ENCODE data around the gene CORO7.

CORO7 gene

DNA sequence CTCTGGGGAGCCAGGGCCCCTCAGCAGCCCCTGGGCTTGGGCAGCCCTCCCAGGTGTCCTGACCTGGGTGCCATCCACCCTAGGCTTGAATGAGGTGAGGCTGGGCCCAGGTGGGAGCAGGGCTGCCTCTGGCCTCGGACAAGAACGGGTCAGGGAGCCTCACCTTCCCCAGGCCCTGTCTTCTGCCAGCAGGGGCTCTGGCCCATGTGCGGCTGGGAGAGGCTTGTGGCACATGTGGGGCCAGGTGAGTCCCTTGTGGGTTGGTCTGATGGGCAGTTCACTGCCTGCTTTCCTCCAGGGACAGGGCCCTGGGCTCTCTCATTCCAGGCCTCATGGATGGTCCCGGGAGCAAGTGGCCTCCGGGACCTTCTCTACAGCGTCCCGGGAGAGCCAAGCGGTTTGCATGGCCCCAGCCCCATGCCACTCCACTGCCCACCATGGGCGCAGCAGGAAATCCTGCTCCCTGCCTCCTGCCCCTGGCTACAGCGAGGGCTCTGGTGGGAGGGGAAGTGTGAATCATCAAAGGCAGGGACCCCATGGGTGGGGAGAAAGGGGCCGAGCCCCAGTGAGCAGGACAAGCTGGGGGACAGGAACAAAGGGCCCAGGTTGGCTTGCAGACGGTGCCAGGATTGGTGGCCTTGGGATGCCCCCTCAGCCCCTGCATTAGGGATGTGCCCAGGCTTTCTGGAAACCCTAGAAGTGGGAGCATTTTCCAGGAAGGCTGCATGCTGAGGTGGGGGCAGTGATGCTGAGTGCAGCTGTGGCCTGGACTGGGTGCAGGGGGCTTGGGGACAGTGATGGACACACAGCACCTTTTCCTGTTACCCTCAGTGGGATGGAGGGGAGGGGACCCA lies 32.6 kb downstream of the CORO7 start:
- no peak for DNase-seq

DNA sequence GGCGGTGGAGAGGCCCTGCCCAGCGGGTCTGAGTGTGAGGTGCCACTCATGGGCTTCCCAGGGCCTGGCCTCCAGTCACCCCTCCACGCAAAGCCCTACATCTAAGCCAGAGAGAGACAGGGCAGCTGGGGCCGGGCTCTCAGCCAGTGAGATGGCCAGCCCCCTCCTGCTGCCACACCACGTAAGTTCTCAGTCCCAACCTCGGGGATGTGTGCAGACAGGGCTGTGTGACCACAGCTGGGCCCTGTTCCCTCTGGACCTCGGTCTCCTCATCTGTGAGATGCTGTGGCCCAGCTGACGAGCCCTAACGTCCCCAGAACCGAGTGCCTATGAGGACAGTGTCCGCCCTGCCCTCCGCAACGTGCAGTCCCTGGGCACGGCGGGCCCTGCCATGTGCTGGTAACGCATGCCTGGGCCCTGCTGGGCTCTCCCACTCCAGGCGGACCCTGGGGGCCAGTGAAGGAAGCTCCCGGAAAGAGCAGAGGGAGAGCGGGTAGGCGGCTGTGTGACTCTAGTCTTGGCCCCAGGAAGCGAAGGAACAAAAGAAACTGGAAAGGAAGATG lies 33.5 kb downstream of the CORO7 start:
- no peak for DNase-seq

DNA sequence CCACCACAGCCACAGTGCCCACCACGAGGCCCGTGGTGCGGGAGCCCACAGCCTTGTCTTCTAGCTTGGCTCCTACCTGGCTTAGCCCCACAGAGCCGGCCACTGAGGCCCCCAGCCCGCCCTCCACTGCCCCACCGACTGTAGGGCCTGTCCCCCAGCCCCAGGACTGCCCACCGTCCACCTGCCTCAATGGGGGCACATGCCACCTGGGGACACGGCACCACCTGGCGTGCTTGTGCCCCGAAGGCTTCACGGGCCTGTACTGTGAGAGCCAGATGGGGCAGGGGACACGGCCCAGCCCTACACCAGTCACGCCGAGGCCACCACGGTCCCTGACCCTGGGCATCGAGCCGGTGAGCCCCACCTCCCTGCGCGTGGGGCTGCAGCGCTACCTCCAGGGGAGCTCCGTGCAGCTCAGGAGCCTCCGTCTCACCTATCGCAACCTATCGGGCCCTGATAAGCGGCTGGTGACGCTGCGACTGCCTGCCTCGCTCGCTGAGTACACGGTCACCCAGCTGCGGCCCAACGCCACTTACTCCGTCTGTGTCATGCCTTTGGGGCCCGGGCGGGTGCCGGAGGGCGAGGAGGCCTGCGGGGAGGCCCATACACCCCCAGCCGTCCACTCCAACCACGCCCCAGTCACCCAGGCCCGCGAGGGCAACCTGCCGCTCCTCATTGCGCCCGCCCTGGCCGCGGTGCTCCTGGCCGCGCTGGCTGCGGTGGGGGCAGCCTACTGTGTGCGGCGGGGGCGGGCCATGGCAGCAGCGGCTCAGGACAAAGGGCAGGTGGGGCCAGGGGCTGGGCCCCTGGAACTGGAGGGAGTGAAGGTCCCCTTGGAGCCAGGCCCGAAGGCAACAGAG lies 34.2 kb downstream of the CORO7 start:
- no peak for DNase-seq

- no peak for DNase-seq
These were observed 35.1 kb downstream of the CORO7 start for GRCh38 chr16:4381072-4381934.

GRCh38 chr16:4380119-4381063 lies 36.0 kb downstream of the CORO7 start:
- DNase-seq: no peak

DNA sequence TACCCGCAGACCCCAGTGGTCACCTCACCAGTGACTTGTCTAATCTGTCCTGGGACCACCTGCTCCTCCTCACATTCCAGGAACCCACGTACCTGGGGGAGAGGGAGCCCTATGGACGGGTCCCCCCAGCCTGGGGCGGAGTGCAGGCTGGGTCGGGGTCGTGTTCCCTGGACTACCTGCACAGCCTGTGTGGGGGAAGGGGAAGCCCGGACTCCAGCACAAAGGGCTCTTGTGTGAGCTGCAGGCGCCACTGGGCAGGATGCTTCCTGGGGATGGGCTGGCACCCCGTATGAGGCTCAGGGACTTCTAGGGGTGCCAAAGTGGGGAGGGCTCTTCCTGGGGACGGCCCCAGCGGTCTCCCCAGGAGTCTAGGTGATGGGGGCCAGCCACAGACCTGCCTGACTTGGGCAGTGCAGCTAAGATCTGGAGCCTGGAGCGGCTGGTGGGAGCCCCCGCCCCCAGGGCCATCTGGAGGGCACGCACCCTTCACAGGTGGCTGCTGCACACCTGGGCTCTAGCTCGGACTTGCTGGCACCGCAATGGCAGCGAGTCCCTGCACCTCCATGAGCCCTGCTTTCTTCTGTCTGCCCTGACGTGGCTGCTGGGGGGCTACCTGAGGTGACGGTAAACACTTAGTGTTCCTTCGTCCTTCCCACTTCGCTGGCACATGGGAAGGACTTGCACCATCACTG lies 37.3 kb downstream of the CORO7 start:
- no peak for DNase-seq

GRCh38 chr16:4378161-4378666 lies 38.2 kb downstream of the CORO7 start:
- DNase-seq: no peak

GRCh38 chr16:4377573-4378154 lies 38.7 kb downstream of the CORO7 start:
- DNase-seq: no peak

DNA sequence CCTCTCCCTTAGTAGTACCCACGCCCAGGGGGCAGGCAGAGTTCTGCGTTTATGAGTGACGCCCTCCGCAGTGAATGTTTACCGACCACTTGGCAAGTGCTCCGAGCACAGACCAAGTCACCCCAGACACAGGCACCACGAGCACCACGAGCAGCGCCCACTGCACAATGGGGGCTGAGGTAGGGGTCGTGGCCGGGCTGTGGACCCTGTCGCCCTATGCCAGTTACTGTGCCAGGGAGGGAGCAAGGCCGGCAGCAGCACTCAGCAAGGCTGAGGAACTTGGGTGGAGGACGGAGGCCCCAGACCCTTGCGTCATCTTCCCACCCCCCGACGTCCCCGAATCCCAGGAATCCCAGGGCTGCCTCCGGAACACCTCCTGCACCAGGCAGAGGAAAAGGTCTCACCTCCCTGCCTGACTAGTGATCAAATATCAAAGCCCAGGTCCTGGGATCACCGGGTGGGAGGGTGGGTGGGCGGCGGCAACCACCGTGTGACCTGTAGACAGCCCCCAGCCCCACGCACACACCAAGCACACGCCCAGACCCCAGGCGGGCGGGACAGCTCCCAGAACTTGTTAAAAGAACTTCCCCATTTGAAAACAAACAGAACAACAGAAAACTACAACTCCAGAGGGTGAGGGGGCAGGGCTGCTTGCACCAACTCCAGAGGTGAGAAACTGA lies 39.4 kb downstream of the CORO7 start:
- no peak for DNase-seq

GRCh38 chr16:4376126-4376892 lies 40.1 kb downstream of the CORO7 start:
- DNase-seq: no peak

DNA sequence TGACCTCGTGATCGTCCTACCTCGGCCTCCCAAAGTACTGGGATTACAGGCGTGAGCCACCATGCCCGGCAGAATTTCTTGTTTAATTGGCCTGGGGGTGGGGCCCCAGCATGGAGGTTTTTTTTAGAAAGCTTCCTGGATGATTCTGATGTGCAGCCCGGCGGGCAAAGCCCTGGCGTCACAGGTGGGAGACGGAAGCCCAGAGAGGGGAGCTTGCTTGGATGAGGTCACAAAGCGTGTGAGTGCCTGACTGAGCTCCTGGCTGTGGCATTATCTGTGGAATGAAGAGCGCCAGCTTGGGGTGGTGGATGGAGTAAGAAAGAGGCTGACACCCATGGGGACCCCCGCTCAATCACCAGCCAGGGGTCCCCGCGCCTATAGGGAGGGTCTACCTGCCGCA lies 40.7 kb downstream of the CORO7 start:
- DNase-seq: no peak

- DNase-seq: no peak
These were observed 42.3 kb downstream of the CORO7 start for GRCh38 chr16:4373909-4374742.

GRCh38 chr16:4373356-4373908 lies 43.0 kb downstream of the CORO7 start:
- no peak for DNase-seq

DNA sequence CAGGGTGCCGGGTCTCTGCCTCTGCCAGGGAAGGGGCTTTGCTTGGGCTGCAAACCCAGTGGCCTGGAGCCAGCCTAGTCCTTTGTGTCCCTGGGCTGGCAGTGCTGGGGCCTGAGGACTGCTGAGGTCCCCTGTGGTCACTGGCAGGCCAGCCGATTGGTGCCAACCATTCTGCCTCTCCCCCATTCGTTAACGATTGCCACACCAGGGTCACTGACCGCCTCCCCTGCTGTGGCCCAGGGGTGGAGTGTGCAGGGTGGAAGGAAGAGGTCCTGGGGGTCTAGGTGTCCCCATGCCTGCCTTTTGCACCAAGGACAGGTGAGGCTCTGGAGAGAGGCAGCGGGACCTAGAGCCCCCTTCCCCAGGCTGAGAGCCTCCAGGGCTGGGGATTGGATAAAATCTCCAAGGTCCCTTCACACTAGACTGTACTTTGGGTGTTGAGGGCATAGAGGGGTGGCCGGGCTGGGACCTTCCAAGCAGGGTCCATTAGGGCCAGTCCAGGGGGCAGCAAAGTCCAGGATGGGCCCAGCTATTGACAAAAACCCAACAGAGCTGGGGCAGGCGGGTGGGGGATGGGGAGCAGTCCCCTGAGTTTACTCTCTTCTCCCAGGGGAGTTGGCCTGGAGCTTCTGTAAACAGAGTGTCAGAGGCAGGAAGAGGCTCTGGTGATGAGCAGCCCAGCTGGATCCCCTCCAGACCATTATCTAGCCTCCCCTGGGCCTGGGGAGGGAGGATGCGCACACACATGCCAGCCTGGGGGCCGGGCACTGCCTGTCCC lies 43.6 kb downstream of the CORO7 start:
- no peak for DNase-seq

DNA sequence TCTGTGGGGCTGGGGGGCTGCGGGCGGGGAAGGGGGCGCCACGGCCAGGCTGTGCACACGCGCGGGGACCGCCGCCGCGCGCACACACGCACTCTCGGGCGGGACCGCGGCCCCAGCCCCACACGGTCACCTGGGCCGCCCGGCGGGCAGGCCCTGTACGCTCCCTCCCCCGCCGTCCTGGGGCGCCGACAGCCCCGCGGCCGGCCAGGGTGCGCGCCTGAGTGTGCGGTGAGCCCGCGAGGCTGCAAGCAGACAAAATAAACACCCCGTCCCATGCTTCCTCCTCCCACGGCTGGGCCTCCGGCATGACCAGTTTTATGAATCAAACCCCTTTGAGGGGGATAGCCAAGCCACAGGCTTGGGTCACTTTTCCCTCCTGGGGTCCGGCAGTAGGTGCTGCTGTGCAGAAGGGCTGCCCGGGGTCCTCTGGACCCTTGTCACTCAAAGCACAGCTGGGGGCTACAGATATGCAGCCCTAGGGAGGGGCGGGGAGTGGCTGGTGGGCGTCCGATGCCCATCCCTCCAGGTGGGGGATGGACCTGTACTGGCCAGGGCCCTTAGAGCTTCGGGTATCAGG lies 44.3 kb downstream of the CORO7 start:
- no peak for DNase-seq

DNA sequence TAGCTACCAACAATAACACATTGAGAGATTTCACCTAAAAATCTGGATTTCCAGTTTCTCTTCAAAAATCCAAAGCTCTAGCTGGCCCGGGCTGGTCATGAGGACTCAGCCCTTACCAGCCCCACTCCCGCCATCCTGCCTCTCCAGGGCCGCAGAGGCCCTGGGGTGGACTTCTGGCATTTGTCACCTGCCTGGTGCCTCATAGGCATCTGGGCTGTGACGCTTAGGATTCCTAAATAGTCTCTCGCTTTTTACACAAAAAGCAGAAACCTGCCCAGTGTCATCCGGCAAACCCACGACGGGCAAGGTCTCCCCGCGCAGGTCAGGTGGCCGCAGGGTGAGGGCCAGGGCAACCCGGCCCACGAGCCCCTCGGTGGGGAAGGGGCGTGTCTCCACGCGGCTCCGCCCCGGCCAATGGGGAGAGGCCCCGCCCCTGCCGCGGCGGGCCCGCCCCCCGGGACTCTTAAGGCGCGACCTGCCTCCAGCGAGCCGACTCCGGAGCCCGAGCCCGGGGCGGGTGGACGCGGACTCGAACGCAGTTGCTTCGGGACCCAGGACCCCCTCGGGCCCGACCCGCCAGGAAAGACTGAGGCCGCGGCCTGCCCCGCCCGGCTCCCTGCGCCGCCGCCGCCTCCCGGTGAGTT lies 44.9 kb downstream of the CORO7 start, which contains the start of gene VASN:
Gene VASN (plus strand): TSS at position 492 of the 644 bp plus-strand sequence. CDS start 9,030 bp downstream, outside the sequence.
- no peak for DNase-seq

Data from DMS79 treated with DMSO at 0.1 percent for 48 hours (cell line).